HL-60/S4 (cell line): Measurements from ENCODE around the gene SLC35G3.
"Not testable (repeated sequence)": the region's sequence is repeated elsewhere in the genome, so short reads cannot be mapped to it uniquely, and the experiment has no call there.

Experiments
- in situ Hi-C: fragments of 300-500 bp; cut with MboI; formaldehyde crosslinking; loops from 2 replicates; pipeline ENCODE4 v1.14.3; 2022; ENCODE audit warnings: low sequenced_read_pairs

Gene SLC35G3

GRCh38 chr17:35194001-35194400 is at the start of gene SLC35G3:
SLC35G3 (minus strand) TSS chr17:35194393; CDS start chr17:35194307, 86 bp downstream.
- in situ Hi-C loops, result not testable (repeated sequence)

GRCh38 chr17:35243561-35244340 is 49.6 kb upstream of the SLC35G3 start:
- in situ Hi-C loops, result no loop called here

- in situ Hi-C loops, result no loop called here
These were observed 48.8 kb upstream of the SLC35G3 start, which contains the start of gene SLFN5 for GRCh38 chr17:35242805-35243560. SLFN5 (plus strand) TSS chr17:35243072; CDS start chr17:35258691, 15,619 bp downstream.

- in situ Hi-C loops, result no loop called here
These were observed 48.1 kb upstream of the SLC35G3 start for GRCh38 chr17:35242158-35242804.

- in situ Hi-C loops, result no loop called here
These were observed 47.3 kb upstream of the SLC35G3 start for GRCh38 chr17:35241520-35241919.

- in situ Hi-C loops, result no loop called here
These were observed 46.7 kb upstream of the SLC35G3 start for GRCh38 chr17:35240861-35241260.

- in situ Hi-C loops, result no loop called here
These were observed 45.6 kb upstream of the SLC35G3 start for GRCh38 chr17:35239823-35240222.

GRCh38 chr17:35238821-35239220 is 44.6 kb upstream of the SLC35G3 start:
- in situ Hi-C loops, result no loop called here

GRCh38 chr17:35236821-35237220 is 42.6 kb upstream of the SLC35G3 start:
- in situ Hi-C loops, result no loop called here

- in situ Hi-C loops, result no loop called here
These were observed 41.7 kb upstream of the SLC35G3 start for GRCh38 chr17:35235917-35236316.

- in situ Hi-C loops, result no loop called here
These were observed 41.1 kb upstream of the SLC35G3 start for GRCh38 chr17:35235289-35235688.

- in situ Hi-C loops, result not testable (repeated sequence)
These were observed 40.1 kb upstream of the SLC35G3 start for GRCh38 chr17:35234315-35234714.

- in situ Hi-C loops, result no loop called here
These were observed 35.4 kb upstream of the SLC35G3 start for GRCh38 chr17:35229638-35230037.

GRCh38 chr17:35227546-35227945 is 33.4 kb upstream of the SLC35G3 start:
- in situ Hi-C loops, result no loop called here

GRCh38 chr17:35224436-35224835 is 30.2 kb upstream of the SLC35G3 start:
- in situ Hi-C loops, result no loop called here

GRCh38 chr17:35222452-35222851 is 28.3 kb upstream of the SLC35G3 start:
- in situ Hi-C loops, result no loop called here

- in situ Hi-C loops, result no loop called here
These were observed 24.7 kb upstream of the SLC35G3 start for GRCh38 chr17:35218915-35219314.

GRCh38 chr17:35217107-35217506 is 22.9 kb upstream of the SLC35G3 start:
- in situ Hi-C loops, result no loop called here

- in situ Hi-C loops, result no loop called here
These were observed 20.6 kb upstream of the SLC35G3 start for GRCh38 chr17:35214631-35215273.

GRCh38 chr17:35214192-35214591 is 20.0 kb upstream of the SLC35G3 start:
- in situ Hi-C loops, result no loop called here

- in situ Hi-C loops, result no loop called here
These were observed 19.3 kb upstream of the SLC35G3 start for GRCh38 chr17:35213412-35213940.
